Caco-2 (cell line): ENCODE data around the gene SLC9C1. TPM values are rescaled to one million over a fixed set of nuclear protein-coding genes. Genes with fewer than 3 reads are reported as not detected.

Source experiments
- BruUV-seq: library from RNA; stranded (reverse); fragments of 400-500 nt; replicated peaks from 2 replicates; lab custom pipeline; 2021; lab: Mats Ljungman, UMichigan
- CTCF ChIA-PET: fragments of 300-600 bp; sonication (Branson Sonifier 250); formaldehyde crosslinking; loops from one replicate; lab custom pipeline; 2022; ENCODE audit warnings: antibody characterized with exemption; lab: Charles Lee
- POLR2A ChIA-PET: fragments of 300-600 bp; sonication (Branson Sonifier 250); formaldehyde crosslinking; loops from one replicate; lab custom pipeline; 2022; ENCODE audit warnings: antibody characterized with exemption; lab: Charles Lee
- DNase-seq, 2 experiments: peaks; one replicate each; pipeline versions ENCODE4 v3.0.0 to v3.0.0-alpha.2; 2020 to 2022
- H3K27me3 ChIP-seq: replicated peaks from 2 replicates; pipeline ENCODE4 v1.6.0; 2011; ENCODE audit warnings: low read length; ENCODE audit not compliant: control insufficient read depth, insufficient read depth
- H3K36me3 ChIP-seq: 2 replicates; pipeline ENCODE4 v1.5.1; 2011; ENCODE audit warnings: low read length; ENCODE audit not compliant: control insufficient read depth, insufficient read depth
- H3K4me1 ChIP-seq: fragments of 250-450 bp; sonication (Bioruptor Pico); 2 replicates; pipeline ENCODE4 v1.5.1; 2020; ENCODE audit warnings: mild to moderate bottlenecking
- H3K4me3 ChIP-seq: 2 replicates; pipeline ENCODE4 v1.5.1; 2011; ENCODE audit warnings: low read depth, mild to moderate bottlenecking, control low read depth, low read length
- H3K9me3 ChIP-seq: fragments of 250-450 bp; sonication (Bioruptor Pico); 2 replicates; pipeline ENCODE4 v1.5.1; 2020; ENCODE audit warnings: mild to moderate bottlenecking, moderate library complexity
- H3K27ac Mint-ChIP-seq: one replicate; pipeline ENCODE4 v1.8.0; 2022; ENCODE audit warnings: mixed read lengths; ENCODE audit not compliant: unreplicated experiment
- H3K27me3 Mint-ChIP-seq: one replicate; pipeline ENCODE4 v1.8.0; 2022; ENCODE audit warnings: mixed read lengths; ENCODE audit not compliant: insufficient read depth, unreplicated experiment
- H3K36me3 Mint-ChIP-seq: one replicate; pipeline ENCODE4 v1.8.0; 2022; ENCODE audit warnings: mild to moderate bottlenecking, mixed read lengths; ENCODE audit not compliant: insufficient read depth, unreplicated experiment
- H3K4me1 Mint-ChIP-seq: one replicate; pipeline ENCODE4 v1.8.0; 2022; ENCODE audit warnings: low read depth, mixed read lengths; ENCODE audit not compliant: unreplicated experiment
- H3K4me3 Mint-ChIP-seq: one replicate; pipeline ENCODE4 v1.8.0; 2022; ENCODE audit warnings: mild to moderate bottlenecking, moderate library complexity, mixed read lengths; ENCODE audit not compliant: unreplicated experiment
- H3K9me3 Mint-ChIP-seq: one replicate; pipeline ENCODE4 v1.8.0; 2022; ENCODE audit warnings: mixed read lengths; ENCODE audit not compliant: unreplicated experiment
- intact Hi-C: fragments of 100-400 bp; cut with micrococcal nuclease; formaldehyde crosslinking; loops from one replicate; pipeline ENCODE4 v1.10.0; 2022; ENCODE audit not compliant: unreplicated experiment
- total RNA-seq: library from RNA; stranded (reverse); gene quantifications from 2 replicates; pipeline ENCODE4 v1.2.3, GENCODE V29; 2022
- TF ChIP-seq, protein P1 (sequence below), 2 experiments: fragments of 200-600 bp in 1 of 2; IDR thresholded peaks; 1 replicate in 1 of 2; 2 replicates in 1 of 2; pipeline versions ENCODE4 v1.5.1 to v1.8.0; 2011 to 2022; ENCODE audit warnings: antibody characterized with exemption in 1 of 2, control low read depth in 1 of 2, inconsistent platforms in 1 of 2, low read depth in 1 of 2, low read length in 1 of 2, mild to moderate bottlenecking in 1 of 2, moderate library complexity in 1 of 2; ENCODE audit not compliant: insufficient read depth in 1 of 2, severe bottlenecking in 1 of 2, unreplicated experiment in 1 of 2

SLC9C1 gene
- total RNA-seq, 1 experiment from 2014 or later: not detected

DNA sequence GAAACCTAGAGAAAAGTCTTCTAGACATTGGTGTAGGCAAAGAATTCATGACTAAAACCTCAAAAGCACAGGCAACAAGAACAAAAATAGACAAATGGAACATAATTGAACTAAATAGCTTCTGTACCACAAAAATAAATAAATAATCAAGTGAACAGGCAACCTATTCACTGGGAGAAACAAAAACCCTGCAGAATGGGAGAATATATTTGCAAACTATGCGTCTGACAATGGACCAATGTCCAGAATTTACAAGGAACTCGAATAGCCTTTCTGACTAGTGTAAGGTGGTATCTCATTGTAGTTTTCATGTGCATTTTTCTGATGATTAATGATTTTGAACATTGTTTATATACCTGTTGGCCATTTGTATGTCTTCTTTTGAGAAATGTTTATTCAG is 124.0 kb downstream of the SLC9C1 start:
- H3K4me1 Mint-ChIP-seq: no peaks in the 10 kb centered on the region
- no peaks in the 10 kb centered on the region for H3K27me3 Mint-ChIP-seq
- ChIA-PET CTCF (no interaction called here), POLR2A (no interaction called here)
- intact Hi-C loops: no loop called here
- Histone ChIP-seq H3K4me1 (no peaks in the 10 kb centered on the region), H3K36me3 (no peaks in the 10 kb centered on the region), H3K9me3 (no peaks in the 10 kb centered on the region), H3K4me3 (no peak overlapping the region), H3K27me3 (no peaks in the 10 kb centered on the region)
- H3K4me3 Mint-ChIP-seq: no peak overlapping the region
- no TSS peak for BruUV-seq
- H3K9me3 Mint-ChIP-seq: no peaks in the 10 kb centered on the region
- H3K27ac Mint-ChIP-seq: no peak overlapping the region
- TF ChIP-seq, protein P1, sequence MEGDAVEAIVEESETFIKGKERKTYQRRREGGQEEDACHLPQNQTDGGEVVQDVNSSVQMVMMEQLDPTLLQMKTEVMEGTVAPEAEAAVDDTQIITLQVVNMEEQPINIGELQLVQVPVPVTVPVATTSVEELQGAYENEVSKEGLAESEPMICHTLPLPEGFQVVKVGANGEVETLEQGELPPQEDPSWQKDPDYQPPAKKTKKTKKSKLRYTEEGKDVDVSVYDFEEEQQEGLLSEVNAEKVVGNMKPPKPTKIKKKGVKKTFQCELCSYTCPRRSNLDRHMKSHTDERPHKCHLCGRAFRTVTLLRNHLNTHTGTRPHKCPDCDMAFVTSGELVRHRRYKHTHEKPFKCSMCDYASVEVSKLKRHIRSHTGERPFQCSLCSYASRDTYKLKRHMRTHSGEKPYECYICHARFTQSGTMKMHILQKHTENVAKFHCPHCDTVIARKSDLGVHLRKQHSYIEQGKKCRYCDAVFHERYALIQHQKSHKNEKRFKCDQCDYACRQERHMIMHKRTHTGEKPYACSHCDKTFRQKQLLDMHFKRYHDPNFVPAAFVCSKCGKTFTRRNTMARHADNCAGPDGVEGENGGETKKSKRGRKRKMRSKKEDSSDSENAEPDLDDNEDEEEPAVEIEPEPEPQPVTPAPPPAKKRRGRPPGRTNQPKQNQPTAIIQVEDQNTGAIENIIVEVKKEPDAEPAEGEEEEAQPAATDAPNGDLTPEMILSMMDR (IDR thresholded peaks at IDR 0.05; ENCODE audit: insufficient read depth in 1 of 2, low read depth in 1 of 2, low read length in 1 of 2, severe bottlenecking in 1 of 2, unreplicated experiment in 1 of 2): no peak
- no peaks in the 10 kb centered on the region for H3K36me3 Mint-ChIP-seq
- no peak for DNase-seq

GRCh38 chr3:112167758-112168157 is 126.3 kb downstream of the SLC9C1 start:
- Histone ChIP-seq H3K4me3 (no peak overlapping the region), H3K27me3 (no peaks in the 10 kb centered on the region), H3K4me1 (no peaks in the 10 kb centered on the region), H3K9me3 (no peaks in the 10 kb centered on the region), H3K36me3 (no peaks in the 10 kb centered on the region)
- Mint-ChIP-seq H3K9me3 (no peaks in the 10 kb centered on the region), H3K27me3 (no peaks in the 10 kb centered on the region), H3K36me3 (no peaks in the 10 kb centered on the region), H3K4me1 (no peaks in the 10 kb centered on the region), H3K4me3 (no peak overlapping the region), H3K27ac (no peak overlapping the region)
- DNase-seq: no peak
- ChIA-PET POLR2A (no interaction called here), CTCF (no interaction called here)
- TF ChIP-seq, protein P1 (IDR thresholded peaks at IDR 0.05; ENCODE audit: insufficient read depth in 1 of 2, low read depth in 1 of 2, low read length in 1 of 2, severe bottlenecking in 1 of 2, unreplicated experiment in 1 of 2): no peak
- no TSS peak for BruUV-seq
- intact Hi-C loops: no loop called here

GRCh38 chr3:112149136-112149535 is 144.9 kb downstream of the SLC9C1 start:
- no TSS peak for BruUV-seq
- Mint-ChIP-seq H3K36me3 (no peaks in the 10 kb centered on the region), H3K27ac (no peak overlapping the region), H3K4me3 (no peak overlapping the region), H3K4me1 (no peaks in the 10 kb centered on the region), H3K9me3 (peaks cover 33% of the 10 kb centered on the region), H3K27me3 (no peaks in the 10 kb centered on the region)
- Histone ChIP-seq H3K4me1 (peaks cover 7% of the 10 kb centered on the region; the same call in 1 of the 2 replicates), H3K9me3 (0 out of 2 replicates have a peak, but pooled peaks cover 2% of the 10 kb centered on the region), H3K4me3 (no peak overlapping the region), H3K36me3 (no peaks in the 10 kb centered on the region), H3K27me3 (no peaks in the 10 kb centered on the region)
- ChIA-PET CTCF (no interaction called here), POLR2A (no interaction called here)
- TF ChIP-seq, protein P1 (IDR thresholded peaks at IDR 0.05; ENCODE audit: insufficient read depth in 1 of 2, low read depth in 1 of 2, low read length in 1 of 2, severe bottlenecking in 1 of 2, unreplicated experiment in 1 of 2): no peak
- intact Hi-C loops: no loop called here
- no peak for DNase-seq
